GM19193 (cell line): Measurements from ENCODE around the gene COL2A1.

ENCODE experiments used
- POLR2A ChIP-seq: IDR thresholded peaks from 4 replicates; pipeline ENCODE4 v1.6.1; 2011; ENCODE audit not compliant: insufficient read depth, insufficient read length; ENCODE audit errors: extremely low read depth

Gene COL2A1

GRCh38 chr12:47940773-47941474 lies 63.4 kb downstream of the COL2A1 start:
- TF ChIP-seq POLR2A = no peak

DNA sequence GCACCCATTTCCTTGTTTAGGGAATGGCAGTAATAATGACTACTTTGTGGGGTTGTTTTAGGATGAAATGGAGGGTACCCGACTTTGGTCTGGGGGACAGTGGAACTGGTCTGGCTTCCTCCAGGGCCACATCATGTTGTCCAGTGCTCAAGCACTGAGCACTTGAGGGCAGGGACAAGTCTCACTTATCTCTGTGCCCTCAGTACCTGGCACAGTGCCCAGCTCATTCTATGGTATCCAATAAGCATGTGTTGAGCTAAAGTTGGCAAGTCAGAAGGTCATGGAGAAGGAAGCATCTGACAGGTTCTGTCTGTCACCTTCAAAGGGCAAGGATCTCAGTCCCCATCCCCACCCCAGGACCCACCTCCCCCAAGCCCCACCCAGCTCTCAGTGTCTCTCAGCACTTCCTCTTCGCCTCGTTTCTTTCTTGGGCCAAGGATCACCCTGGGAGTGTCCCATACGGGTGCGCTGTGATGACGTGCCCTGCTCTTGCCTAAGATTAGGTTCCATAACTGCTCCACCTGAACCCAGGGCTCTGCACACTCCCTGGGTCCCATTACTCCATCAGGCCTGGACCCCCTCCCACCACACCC lies 65.2 kb downstream of the COL2A1 start:
- no peak for TF ChIP-seq POLR2A

DNA sequence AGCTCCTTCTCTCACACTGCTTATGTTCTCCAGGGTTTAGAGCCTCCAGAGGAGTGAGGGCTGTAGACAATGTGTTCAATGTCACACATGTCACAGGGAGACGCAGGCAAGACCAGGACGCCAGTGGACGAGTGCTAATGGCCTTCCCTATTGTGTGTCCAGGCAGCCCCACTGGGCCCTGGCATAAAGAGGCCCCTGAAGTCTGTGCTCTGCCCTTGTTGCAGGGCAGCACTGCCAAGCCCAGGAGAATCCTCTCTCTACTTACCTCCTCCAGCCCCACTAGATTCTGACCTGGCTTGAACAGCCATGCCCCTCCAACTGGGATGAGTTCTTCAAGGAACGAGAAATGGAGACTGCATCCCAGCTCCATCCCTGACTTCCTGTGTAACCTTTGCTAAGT lies 65.7 kb downstream of the COL2A1 start:
- no peak for TF ChIP-seq POLR2A

- no peak for TF ChIP-seq POLR2A
Measured at GRCh38 chr12:47938093-47938492, 66.2 kb downstream of the COL2A1 start.

DNA sequence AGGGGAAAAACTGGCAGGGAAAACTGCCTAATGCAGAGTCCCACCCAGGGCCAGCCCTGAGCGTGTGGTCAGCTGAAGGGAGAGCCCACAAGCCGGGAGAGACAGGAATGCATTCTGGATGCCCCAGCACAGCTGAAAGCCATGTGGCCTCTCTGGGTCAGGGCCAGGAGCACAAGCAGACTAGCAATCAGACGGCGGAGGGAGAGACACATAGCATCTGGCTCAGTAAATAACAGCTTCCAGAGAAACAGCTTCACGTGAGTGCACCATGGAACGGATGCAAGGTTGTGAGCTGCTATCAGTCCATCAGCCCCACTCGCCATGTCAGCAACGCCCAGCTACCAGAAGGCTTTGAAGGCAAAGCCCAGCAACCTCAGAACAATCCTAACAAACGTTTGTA lies 69.1 kb downstream of the COL2A1 start:
- no peak for TF ChIP-seq POLR2A

DNA sequence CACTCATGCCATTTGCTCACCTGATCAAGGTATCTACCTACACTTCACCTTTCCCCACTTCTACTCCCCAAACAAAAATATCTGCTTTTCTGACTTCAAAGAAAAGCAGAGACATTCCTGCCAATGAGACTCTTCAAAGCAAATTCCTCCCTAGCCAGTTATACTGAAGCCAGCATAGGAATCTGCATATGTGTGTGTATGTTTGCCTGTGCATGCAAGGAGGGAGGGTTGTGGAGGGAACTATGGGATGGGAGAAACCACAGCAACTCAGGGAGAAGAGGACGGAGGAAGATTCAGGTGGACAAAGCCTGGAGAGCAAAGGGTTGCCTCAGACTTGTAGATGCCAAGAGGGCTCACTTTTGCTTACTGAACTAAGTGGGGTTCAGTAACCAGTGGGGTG lies 73.1 kb downstream of the COL2A1 start:
- no peak for TF ChIP-seq POLR2A

DNA sequence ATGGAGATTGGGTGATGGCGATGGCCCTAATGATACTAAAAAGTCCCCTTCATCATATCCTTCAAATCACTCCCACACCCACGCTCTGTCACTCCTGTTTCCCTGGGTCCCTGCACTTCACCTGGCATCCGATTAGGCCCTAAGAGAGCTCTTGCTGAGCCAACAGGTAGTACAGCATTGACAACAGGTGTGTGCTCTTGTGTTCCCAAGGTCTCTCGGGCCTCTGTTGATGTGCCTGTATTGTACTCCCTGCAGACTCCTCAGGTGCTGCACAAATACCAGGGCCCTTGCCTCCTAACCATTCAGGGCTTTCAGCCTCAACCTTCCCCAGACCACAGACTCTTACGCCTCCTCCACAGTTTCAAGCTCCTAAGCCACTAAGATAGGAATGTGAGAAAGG lies 73.6 kb downstream of the COL2A1 start:
- no peak for TF ChIP-seq POLR2A

- no peak for TF ChIP-seq POLR2A
Measured at GRCh38 chr12:47927346-47927745, 76.9 kb downstream of the COL2A1 start.
